Islet of Langerhans (tissue), 1 donor: ENCODE results near the gene TMEM140.
"Not testable (repeated sequence)": the region's sequence is repeated elsewhere in the genome, so short reads cannot be mapped to it uniquely, and the experiment has no call there.

Experiments
- FAIRE-seq: peaks from one replicate; lab custom pipeline; 2011; peaks lifted over from hg19 to GRCh38; lab: Jason Lieb, UNC

Gene TMEM140

GRCh38 chr7:135195156-135195555 is 47.3 kb downstream of the TMEM140 start:
- FAIRE-seq: no peak

- no peak for FAIRE-seq
Observed at GRCh38 chr7:135195968-135196629, 48.2 kb downstream of the TMEM140 start.

- FAIRE-seq: no peak
Observed at GRCh38 chr7:135197343-135197742, 49.5 kb downstream of the TMEM140 start.

GRCh38 chr7:135197906-135198655 is 50.2 kb downstream of the TMEM140 start:
- no peak for FAIRE-seq

- no peak for FAIRE-seq
Observed at GRCh38 chr7:135199439-135199838, 51.6 kb downstream of the TMEM140 start.

GRCh38 chr7:135200821-135201331 is 53.0 kb downstream of the TMEM140 start:
- no peak for FAIRE-seq

- no peak for FAIRE-seq
Observed at GRCh38 chr7:135201350-135201749, 53.5 kb downstream of the TMEM140 start.

GRCh38 chr7:135204341-135204749 is 56.5 kb downstream of the TMEM140 start:
- no peak for FAIRE-seq

- FAIRE-seq: no peak
Observed at GRCh38 chr7:135204876-135205275, 57.0 kb downstream of the TMEM140 start.

GRCh38 chr7:135205850-135206249 is 58.0 kb downstream of the TMEM140 start:
- no peak for FAIRE-seq

GRCh38 chr7:135206941-135207391 is 59.1 kb downstream of the TMEM140 start:
- FAIRE-seq: no peak

GRCh38 chr7:135207406-135208101 is 59.7 kb downstream of the TMEM140 start:
- FAIRE-seq: no peak

- FAIRE-seq: no peak
Observed at GRCh38 chr7:135208102-135208793, 60.4 kb downstream of the TMEM140 start.

- FAIRE-seq: no peak
Observed at GRCh38 chr7:135209225-135209834, 61.5 kb downstream of the TMEM140 start.

- FAIRE-seq: no peak
Observed at GRCh38 chr7:135210888-135211178, 63.0 kb downstream of the TMEM140 start.

GRCh38 chr7:135211179-135211945 is 63.5 kb downstream of the TMEM140 start, which contains the start of gene WDR91:
Gene WDR91 (minus strand): TSS chr7:135211526. CDS start chr7:135211502, 24 bp downstream.
- no peak for FAIRE-seq

- not testable (repeated sequence) for FAIRE-seq
Observed at GRCh38 chr7:135211946-135212685, 64.2 kb downstream of the TMEM140 start.

- no peak for FAIRE-seq
Observed at GRCh38 chr7:135213831-135214230, 66.0 kb downstream of the TMEM140 start.

- no peak for FAIRE-seq
Observed at GRCh38 chr7:135215180-135215579, 67.3 kb downstream of the TMEM140 start.

- no peak for FAIRE-seq
Observed at GRCh38 chr7:135215698-135216097, 67.8 kb downstream of the TMEM140 start.
